Fibroblast of the aortic adventitia (primary cell): ENCODE measurements around the gene DHX38. TPM values are rescaled to one million over a fixed set of nuclear protein-coding genes. Genes with fewer than 3 reads are reported as not detected.

Source experiments
- DNase-seq: peaks from one replicate; pipeline ENCODE4 v3.0.0-alpha.2; 2010; ENCODE audit warnings: low read depth
- H3K4me3 ChIP-seq: 2 replicates; pipeline ENCODE4 v1.5.1; 2011; ENCODE audit warnings: low read depth, mild to moderate bottlenecking, control low read depth, low read length, moderate library complexity
- total RNA-seq: library from RNA; depleted of rRNA; stranded (reverse); fragments of >200 nt; gene quantifications from 2 replicates; pipeline ENCODE4 v1.2.3, GENCODE V29; 2012; ENCODE audit warnings: low replicate concordance
- TF ChIP-seq, protein P1 (sequence below): IDR thresholded peaks from 2 replicates; pipeline ENCODE4 v1.5.1; 2011; ENCODE audit warnings: mild to moderate bottlenecking, low read length, control low read depth, inconsistent platforms; ENCODE audit not compliant: insufficient read depth

DHX38 gene
- total RNA-seq, 1 donor = 39.1 TPM

GRCh38 chr16:72162105-72162692 lies 68.6 kb downstream of the DHX38 start:
- no peak for DNase-seq
- TF ChIP-seq, protein P1, sequence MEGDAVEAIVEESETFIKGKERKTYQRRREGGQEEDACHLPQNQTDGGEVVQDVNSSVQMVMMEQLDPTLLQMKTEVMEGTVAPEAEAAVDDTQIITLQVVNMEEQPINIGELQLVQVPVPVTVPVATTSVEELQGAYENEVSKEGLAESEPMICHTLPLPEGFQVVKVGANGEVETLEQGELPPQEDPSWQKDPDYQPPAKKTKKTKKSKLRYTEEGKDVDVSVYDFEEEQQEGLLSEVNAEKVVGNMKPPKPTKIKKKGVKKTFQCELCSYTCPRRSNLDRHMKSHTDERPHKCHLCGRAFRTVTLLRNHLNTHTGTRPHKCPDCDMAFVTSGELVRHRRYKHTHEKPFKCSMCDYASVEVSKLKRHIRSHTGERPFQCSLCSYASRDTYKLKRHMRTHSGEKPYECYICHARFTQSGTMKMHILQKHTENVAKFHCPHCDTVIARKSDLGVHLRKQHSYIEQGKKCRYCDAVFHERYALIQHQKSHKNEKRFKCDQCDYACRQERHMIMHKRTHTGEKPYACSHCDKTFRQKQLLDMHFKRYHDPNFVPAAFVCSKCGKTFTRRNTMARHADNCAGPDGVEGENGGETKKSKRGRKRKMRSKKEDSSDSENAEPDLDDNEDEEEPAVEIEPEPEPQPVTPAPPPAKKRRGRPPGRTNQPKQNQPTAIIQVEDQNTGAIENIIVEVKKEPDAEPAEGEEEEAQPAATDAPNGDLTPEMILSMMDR = no peak
- H3K4me3 ChIP-seq = no peak overlapping the region

Other genes starting within 250 kb of the DHX38 start
- gene ATXN1L, start 247.9 kb upstream of the DHX38 start, total RNA-seq = 8.3 and 16.0 TPM in 2 replicates
- gene ZNF821, start 209.7 kb upstream of the DHX38 start, total RNA-seq = 3.1 and 7.3 TPM in 2 replicates
- 172 and 273 TPM in 2 replicates for gene IST1, start 198.3 kb upstream of the DHX38 start, total RNA-seq
- gene PKD1L3, start 93.4 kb upstream of the DHX38 start, total RNA-seq = not detected in 2 replicates
- gene DHODH, start 85.1 kb upstream of the DHX38 start, total RNA-seq = 1.8 and 3.3 TPM in 2 replicates
- gene HP, start 39.3 kb upstream of the DHX38 start, total RNA-seq = 0.27 TPM in 1 of 2 replicates, not detected in the other
- gene HPR, start 30.6 kb upstream of the DHX38 start, total RNA-seq = not detected in 2 replicates
- gene TXNL4B, start 227 bp upstream of the DHX38 start, total RNA-seq = 8.1 and 24.8 TPM in 2 replicates
- gene PMFBP1, start 78.3 kb downstream of the DHX38 start, total RNA-seq = 0.09 and 0.33 TPM in 2 replicates